Measurements from ENCODE around the gene EAF2.

- no peak for TF ChIP-seq CTCF (IDR thresholded peaks at IDR 0.05)
- no peak for TF ChIP-seq POLR2A (IDR thresholded peaks at IDR 0.05)
Measured at GRCh38 chr3:121834157-121834670, 795 bp upstream of the EAF2 start.

Measured in adrenal gland (tissue), 5 donors.